GM20431 (cell line): ENCODE data around the gene ZNF784.

Experiments used
- in situ Hi-C: fragments of 300-500 bp; cut with MseI, MboI; formaldehyde crosslinking; loops from one replicate; pipeline ENCODE4 v1.15.0; 2020; ENCODE audit warnings: low sequenced_read_pairs; ENCODE audit not compliant: unreplicated experiment

Gene ZNF784, protein sequence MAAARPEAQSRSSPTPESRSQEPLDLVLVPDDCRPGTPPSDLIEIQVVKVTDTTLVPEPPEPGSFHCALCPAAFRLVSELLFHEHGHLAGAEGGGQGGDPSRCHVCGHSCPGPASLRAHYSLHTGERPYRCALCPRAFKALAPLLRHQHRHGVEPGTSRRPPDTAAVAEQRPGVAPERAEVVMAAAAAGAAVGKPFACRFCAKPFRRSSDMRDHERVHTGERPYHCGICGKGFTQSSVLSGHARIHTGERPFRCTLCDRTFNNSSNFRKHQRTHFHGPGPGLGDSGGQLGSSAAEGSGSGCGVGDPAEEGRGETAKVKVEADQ

DNA sequence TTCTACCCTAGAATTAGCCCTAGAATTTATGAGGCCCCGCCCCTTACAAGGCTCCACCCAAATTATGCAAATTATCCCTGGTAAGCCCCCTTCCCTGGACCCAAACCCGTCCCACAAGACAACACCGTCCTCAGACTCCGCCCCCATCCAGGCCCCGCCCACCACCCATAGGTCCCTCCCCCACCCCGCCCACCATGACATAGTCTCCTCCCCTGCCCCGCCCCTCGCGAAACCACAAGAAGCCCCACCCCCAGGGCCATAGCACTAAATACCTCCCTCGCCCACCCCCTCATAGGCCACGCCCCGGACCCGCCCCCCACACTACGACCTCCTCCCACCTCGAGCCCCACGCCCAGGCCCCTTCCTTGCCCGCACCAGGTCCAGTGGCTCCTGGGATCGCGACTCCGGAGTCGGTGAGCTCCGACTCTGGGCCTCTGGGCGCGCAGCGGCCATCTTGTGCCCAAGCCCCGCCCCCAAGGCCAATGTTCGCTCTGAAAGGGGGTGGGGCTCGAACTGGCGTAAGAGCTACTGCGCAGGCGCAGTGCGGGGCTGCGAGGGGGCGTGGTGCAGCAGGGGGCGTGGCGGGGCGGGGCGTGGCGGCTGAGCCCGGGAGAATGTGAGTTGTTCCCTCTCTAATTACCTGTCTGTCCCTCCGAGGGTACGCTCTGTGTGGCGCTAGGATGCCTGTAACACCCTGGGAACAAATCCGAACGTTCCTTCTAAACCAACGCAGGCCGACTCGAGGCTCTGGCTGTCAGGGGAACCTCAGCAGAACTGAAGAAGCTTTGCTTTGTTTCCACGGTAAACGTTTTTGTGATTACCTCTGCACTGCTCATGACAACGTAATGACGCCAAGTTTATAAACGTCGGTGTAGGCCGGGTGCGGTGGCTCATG is at the start of gene ZNF784:
Gene ZNF784 (minus strand): TSS at position 458 of the 895 bp plus-strand sequence. CDS start 5 bp downstream, at position 453.
- in situ Hi-C loops, result loop anchor here (10.0 kb wide), 1 partner anchor 110 kb away; no protein-coding TSS in a partner anchor

- in situ Hi-C loops, result no loop called here
Observed at GRCh38 chr19:55673889-55674288, 49.5 kb upstream of the ZNF784 start.

DNA sequence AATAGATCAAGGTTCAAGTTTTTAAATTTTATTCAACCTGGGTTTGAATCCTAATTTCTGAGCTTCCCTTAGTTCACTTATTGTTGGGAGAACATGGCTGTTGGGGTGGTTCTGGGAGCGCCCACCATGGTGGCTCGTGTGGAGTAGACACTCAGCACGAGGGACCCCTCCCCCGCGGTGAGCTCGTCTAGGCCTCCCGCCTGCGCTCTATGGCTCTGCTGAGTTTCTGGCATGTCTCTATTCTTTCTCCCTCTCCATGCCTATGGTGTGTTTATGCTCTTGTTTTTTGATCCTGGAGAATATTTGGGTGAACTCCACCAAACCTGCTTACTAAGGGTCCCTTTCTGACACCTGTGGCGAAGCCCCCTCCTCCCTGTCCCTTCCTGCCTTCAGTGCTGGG is 49.1 kb upstream of the ZNF784 start:
- in situ Hi-C loops, result no loop called here

GRCh38 chr19:55672418-55672817 is 48.1 kb upstream of the ZNF784 start:
- in situ Hi-C loops, result no loop called here

- in situ Hi-C loops, result no loop called here
Observed at GRCh38 chr19:55671054-55671378, 46.6 kb upstream of the ZNF784 start.

GRCh38 chr19:55670280-55671053 is 46.1 kb upstream of the ZNF784 start:
- in situ Hi-C loops, result no loop called here

DNA sequence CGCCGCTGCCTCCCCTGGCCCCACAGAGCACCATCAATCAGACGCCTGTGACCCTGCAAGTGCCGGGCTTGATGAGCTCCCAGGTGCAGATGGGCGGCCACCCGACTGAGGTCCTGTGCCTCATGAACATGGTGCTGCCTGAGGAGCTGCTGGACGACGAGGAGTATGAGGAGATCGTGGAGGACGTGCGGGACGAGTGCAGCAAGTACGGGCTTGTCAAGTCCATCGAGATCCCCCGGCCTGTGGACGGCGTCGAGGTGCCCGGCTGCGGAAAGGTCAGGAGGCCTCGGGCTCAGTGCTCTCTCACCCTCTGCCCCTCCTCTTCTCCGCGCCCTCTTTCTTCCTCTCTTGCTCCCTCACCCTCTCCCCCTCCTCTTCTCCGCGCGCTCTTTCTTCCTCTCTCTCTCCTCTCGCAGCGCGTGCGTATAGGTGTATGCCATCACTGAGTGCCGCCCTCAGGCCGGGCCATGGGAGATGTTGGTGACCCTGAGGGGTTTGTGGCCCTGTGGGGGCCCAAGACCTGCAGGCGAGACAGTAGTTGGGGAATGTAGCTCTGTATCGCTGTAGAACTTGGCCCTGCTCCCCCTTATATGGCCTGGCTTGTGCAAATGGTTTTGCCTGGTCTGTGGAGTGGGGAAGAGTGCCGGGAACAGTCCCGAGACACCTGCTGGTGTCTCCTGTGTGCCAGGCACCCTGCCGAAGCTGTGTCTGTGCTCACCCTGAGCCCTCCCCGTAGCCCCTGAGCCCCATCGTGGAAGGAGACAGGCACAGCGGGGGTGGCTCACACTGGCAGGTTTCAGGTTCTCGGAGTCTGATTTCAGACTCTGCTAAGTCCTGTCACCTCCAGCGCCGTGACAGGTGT is 45.3 kb upstream of the ZNF784 start:
- in situ Hi-C loops, result no loop called here

DNA sequence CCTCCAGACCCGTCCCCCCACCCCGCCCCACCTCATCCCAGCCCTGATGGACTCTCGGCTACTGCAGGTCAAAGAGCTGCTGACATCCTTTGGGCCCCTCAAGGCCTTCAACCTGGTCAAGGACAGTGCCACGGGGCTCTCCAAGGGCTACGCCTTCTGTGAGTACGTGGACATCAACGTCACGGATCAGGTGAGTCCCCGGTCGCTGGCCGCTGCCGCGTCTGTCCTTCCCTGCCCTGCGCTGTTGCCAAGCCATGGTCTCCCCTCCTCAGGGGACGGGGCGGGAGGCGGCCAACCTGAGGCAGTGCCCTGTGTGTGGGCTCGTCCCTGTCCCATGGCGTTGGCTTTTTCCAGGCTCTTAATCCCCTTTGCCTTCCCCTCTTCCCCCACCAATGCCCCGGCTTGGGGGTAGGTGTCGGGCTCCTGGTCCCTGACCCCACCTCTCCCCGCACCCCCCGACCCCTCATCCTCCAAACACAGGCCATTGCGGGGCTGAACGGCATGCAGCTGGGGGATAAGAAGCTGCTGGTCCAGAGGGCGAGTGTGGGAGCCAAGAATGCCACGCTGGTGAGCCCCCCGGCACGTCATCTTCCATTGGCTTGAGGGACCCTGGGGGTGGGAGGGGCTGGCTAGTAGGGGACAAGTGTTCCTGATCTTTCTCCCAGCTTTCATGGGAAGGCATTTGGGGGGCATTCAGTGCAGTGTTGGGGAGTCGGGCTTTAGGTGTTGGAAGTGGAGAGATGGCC is 44.4 kb upstream of the ZNF784 start:
- in situ Hi-C loops, result no loop called here

- in situ Hi-C loops, result no loop called here
Observed at GRCh38 chr19:55667958-55668357, 43.6 kb upstream of the ZNF784 start.

DNA sequence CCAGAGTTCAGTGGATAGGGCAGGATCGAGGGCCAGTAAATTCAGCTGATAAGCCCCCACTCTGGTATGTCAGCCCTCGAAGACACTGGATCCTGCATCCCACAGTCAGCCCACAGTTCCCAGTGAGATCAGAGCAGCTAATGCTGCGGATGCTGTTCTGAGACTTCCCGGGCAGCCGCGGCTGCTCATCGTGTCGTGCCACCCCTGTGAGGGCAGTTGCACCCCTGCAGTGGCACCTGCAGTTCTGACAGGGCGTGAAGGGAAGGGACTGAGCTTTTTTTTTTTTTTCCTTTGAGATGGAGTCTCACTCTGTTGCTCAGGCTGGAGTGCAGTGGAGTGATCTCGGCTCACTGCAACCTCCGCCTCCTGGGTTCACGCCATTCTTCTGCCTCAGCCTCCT is 43.1 kb upstream of the ZNF784 start:
- in situ Hi-C loops, result no loop called here

DNA sequence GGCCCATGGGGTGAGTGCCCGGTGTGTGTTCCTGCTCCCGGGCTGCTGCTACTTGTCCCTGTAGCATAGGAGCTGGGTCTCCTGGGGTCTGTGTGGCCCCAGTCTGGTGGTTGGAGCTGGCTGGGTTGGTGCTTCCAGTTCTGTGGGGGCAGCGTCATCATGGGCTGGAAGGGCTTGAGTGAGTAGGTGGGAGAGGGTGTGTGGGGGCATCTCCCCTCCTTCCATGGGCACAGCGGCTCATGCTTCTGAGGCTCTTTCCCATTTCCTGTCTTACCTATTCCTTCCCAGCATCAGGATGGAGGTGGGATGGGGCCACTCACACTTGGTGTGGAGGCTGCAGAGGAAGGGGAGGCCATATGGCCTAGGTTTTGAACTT is 42.6 kb upstream of the ZNF784 start:
- in situ Hi-C loops, result no loop called here

GRCh38 chr19:55666343-55667005 is 42.1 kb upstream of the ZNF784 start:
- in situ Hi-C loops, result no loop called here

GRCh38 chr19:55663846-55664536 is 39.6 kb upstream of the ZNF784 start:
- in situ Hi-C loops, result no loop called here

DNA sequence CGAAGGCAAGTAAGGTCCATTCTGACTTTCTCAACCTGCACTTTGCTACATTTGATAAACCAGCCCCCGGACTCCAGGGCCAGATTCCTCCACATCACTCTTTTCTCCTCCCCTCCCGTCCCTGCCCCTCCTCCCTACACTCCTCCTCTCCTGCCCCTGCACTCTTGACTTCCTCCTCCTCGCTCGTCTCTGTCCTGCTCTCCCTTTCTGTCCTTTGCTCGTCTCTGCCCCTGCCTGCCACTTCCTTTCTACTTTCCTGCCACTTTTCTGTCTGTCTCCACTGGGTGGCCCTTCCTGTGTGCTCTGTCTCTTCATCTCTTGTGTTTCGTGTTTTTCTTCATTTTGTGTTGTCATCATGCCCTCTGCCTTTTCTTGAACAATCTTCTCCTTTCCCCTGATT is 37.5 kb upstream of the ZNF784 start:
- in situ Hi-C loops, result no loop called here

DNA sequence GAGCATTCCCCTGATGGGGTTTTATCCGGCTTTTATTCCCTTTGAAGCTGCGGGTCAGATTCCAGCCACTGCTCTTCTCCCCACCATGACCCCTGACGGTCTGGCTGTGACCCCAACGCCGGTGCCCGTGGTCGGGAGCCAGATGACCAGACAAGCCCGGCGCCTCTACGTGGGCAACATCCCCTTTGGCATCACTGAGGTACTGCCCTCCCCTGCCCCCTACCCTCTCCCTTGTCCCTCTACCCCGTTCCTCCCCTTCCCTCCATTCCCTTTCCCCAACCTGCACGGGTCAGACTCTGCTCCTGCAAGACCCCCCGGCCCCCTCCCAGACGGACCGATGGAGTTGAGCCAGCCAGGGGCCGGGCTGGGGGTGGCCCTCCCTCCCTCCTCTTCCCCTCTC is 36.6 kb upstream of the ZNF784 start:
- in situ Hi-C loops, result no loop called here

- in situ Hi-C loops, result no loop called here
Observed at GRCh38 chr19:55660404-55660803, 36.0 kb upstream of the ZNF784 start.

DNA sequence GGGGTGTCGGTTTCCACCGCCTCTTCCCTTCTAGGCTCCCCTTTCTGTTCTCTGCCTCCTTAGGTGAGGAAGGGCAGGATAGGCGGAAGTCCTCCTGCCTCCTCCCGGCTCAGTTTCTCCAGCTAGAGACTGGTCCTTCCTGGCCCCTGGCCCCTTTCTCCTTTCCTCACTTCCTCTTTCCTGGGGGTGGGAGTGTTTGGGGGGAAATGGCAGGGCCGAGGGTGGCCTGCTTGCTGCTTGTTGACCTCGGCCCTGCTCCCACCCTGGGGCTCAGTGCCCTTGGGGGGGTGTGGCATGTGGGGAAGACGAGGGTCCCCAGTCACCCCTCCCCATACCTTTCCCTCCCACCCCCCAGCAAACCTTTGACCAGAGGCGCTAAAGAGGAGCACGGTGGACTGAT is 35.5 kb upstream of the ZNF784 start:
- in situ Hi-C loops, result no loop called here

DNA sequence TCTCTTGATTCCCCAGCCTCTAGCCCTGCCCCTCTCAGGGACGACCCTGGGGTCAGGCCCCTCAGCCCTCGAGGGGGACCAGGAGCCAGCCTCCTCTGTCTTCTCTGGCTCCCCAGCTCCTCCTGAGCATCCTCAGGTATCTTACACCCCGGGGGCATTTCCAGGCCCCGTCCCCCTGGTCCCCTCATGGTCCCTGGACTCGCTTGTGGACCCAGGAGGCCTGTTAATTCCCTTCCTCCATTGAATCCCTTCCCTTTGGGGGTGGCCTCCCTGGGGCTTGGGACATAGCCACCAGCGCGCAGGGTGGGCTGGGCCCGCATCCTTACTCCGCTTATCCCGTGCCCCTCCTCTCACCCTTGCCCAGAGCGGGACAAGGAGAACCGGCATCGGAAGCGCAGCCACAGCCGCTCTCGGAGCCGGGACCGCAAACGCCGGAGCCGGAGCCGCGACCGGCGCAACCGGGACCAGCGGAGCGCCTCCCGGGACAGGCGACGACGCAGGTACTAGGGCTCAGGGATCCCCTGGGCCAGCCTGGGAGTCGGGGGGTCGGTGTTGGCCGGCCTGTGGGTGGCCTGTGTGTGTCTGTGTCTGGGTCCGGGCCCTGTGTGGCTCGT is 34.6 kb upstream of the ZNF784 start:
- in situ Hi-C loops, result no loop called here
